NOMO-1 treated with dmso at 0.1 percent for 144 hours (cell line): ENCODE data around the gene TENM3.
"Not testable (repeated sequence)": the region's sequence is repeated elsewhere in the genome, so short reads cannot be mapped to it uniquely, and the experiment has no call there.

Experiments
- DNase-seq: peaks from one replicate; lab custom pipeline; 2025; ENCODE audit not compliant: unreplicated experiment; lab: John Stamatoyannopoulos, UW

The TENM3 gene

GRCh38 chr4:182325848-182326255 is 82.7 kb downstream of the TENM3 start:
- DNase-seq = no peak

- no peak for DNase-seq
These were observed 85.3 kb downstream of the TENM3 start for GRCh38 chr4:182328505-182328904.

GRCh38 chr4:182337366-182337765 is 94.2 kb downstream of the TENM3 start:
- DNase-seq = no peak

- no peak for DNase-seq
These were observed 94.9 kb downstream of the TENM3 start for GRCh38 chr4:182338063-182338462.

- DNase-seq = no peak
These were observed 95.5 kb downstream of the TENM3 start for GRCh38 chr4:182338746-182339145.

GRCh38 chr4:182339221-182339641 is 96.0 kb downstream of the TENM3 start:
- DNase-seq = no peak

GRCh38 chr4:182343453-182343852 is 100.3 kb downstream of the TENM3 start:
- DNase-seq = no peak

GRCh38 chr4:182344968-182345367 is 101.8 kb downstream of the TENM3 start:
- DNase-seq = no peak

GRCh38 chr4:182346250-182346649 is 103.0 kb downstream of the TENM3 start:
- DNase-seq = no peak

GRCh38 chr4:182346675-182347375 is 103.6 kb downstream of the TENM3 start:
- DNase-seq = no peak

GRCh38 chr4:182348779-182349326 is 105.7 kb downstream of the TENM3 start:
- DNase-seq = no peak

GRCh38 chr4:182350041-182350440 is 106.8 kb downstream of the TENM3 start:
- DNase-seq = no peak

GRCh38 chr4:182351485-182351884 is 108.3 kb downstream of the TENM3 start:
- DNase-seq = no peak

GRCh38 chr4:182354106-182354505 is 110.9 kb downstream of the TENM3 start:
- no peak for DNase-seq

- DNase-seq = no peak
These were observed 111.7 kb downstream of the TENM3 start for GRCh38 chr4:182354867-182355266.

GRCh38 chr4:182367153-182367552 is 124.0 kb downstream of the TENM3 start:
- no peak for DNase-seq

- no peak for DNase-seq
These were observed 126.0 kb downstream of the TENM3 start for GRCh38 chr4:182369211-182369610.

- no peak for DNase-seq
These were observed 127.3 kb downstream of the TENM3 start for GRCh38 chr4:182370491-182370890.

GRCh38 chr4:182380771-182381181 is 137.6 kb downstream of the TENM3 start:
- DNase-seq = no peak

GRCh38 chr4:182382941-182383340 is 139.7 kb downstream of the TENM3 start:
- no peak for DNase-seq

GRCh38 chr4:182384631-182385091 is 141.5 kb downstream of the TENM3 start:
- DNase-seq = no peak

GRCh38 chr4:182385897-182386296 is 142.7 kb downstream of the TENM3 start:
- no peak for DNase-seq

- not testable (repeated sequence) for DNase-seq
These were observed 143.4 kb downstream of the TENM3 start for GRCh38 chr4:182386576-182386975.
